ENCODE data around the gene RICTOR. TPM values are rescaled to one million over a fixed set of nuclear protein-coding genes. Genes with fewer than 3 reads are reported as not detected.

Gene RICTOR
- 11.1 and 14.7 TPM in 2 replicates for total RNA-seq

GRCh38 chr5:39074017-39074814 lies at the start of gene RICTOR:
Gene RICTOR (minus strand): TSS chr5:39074399. CDS start chr5:39074377, 22 bp downstream.

Other genes starting within 250 kb of the RICTOR start
- 30.8 and 47.5 TPM in 2 replicates for gene OSMR, start 228.4 kb downstream of the RICTOR start, total RNA-seq
- gene FYB1, start 145.2 kb upstream of the RICTOR start, total RNA-seq, result 0.13 TPM in 1 of 2 replicates, not detected in the other